Bronchial epithelial cell (primary cell): ENCODE measurements around the gene C19orf53. TPM values are rescaled to one million over a fixed set of nuclear protein-coding genes. Genes with fewer than 3 reads are reported as not detected.

Source experiments
- DNase-seq: peaks from one replicate; pipeline ENCODE4 v3.0.0-alpha.2; 2010; ENCODE audit warnings: low read depth
- FAIRE-seq: peaks from 2 replicates; lab custom pipeline; 2011; peaks lifted over from hg19 to GRCh38; lab: Jason Lieb, UNC
- H3K27me3 ChIP-seq: 2 replicates; pipeline ENCODE4 v1.5.1; 2011; ENCODE audit warnings: low read length; ENCODE audit not compliant: control insufficient read depth, insufficient read depth
- H3K36me3 ChIP-seq: 2 replicates; pipeline ENCODE4 v1.5.1; 2011; ENCODE audit warnings: low read length; ENCODE audit not compliant: control insufficient read depth, insufficient read depth
- H3K4me3 ChIP-seq: 2 replicates; pipeline ENCODE4 v1.5.1; 2011; ENCODE audit warnings: mild to moderate bottlenecking, low read depth, low read length, control low read depth
- CTCF ChIP-seq: IDR thresholded peaks from 2 replicates; pipeline ENCODE4 v1.5.1; 2011; ENCODE audit warnings: mild to moderate bottlenecking, moderate library complexity, low read length, control low read depth, inconsistent platforms; ENCODE audit not compliant: insufficient read depth, severe bottlenecking
- total RNA-seq: library from RNA; depleted of rRNA; stranded (reverse); fragments of >200 nt; gene quantifications from 2 replicates; pipeline ENCODE4 v1.2.1, GENCODE V29; 2014

C19orf53 gene
- total RNA-seq, 1 donor from 2014 or later, result 55.5 TPM

GRCh38 chr19:13764101-13764807, 10.0 kb upstream of the C19orf53 start, which contains the start of gene MRI1:
Gene MRI1, plus strand, starts transcription at chr19:13764522. Its CDS starts 67 bp downstream, at chr19:13764589.
- no peak for TF ChIP-seq CTCF
- peak within 1 kb of the TSS; percentile 57 for H3K4me3 ChIP-seq
- no peaks in the 10 kb centered on the region for H3K27me3 ChIP-seq
- H3K36me3 ChIP-seq, result peaks cover 21% of the 10 kb centered on the region
- FAIRE-seq (no peak), DNase-seq (no peak)

- peaks cover 21% of the 10 kb centered on the region for H3K36me3 ChIP-seq
- no peaks in the 10 kb centered on the region for H3K27me3 ChIP-seq
- TF ChIP-seq CTCF, result no peak
- DNase-seq (no peak), FAIRE-seq (no peak)
- H3K4me3 ChIP-seq, result peak overlapping the region; percentile 57
Observed at GRCh38 chr19:13764821-13765394, 9.3 kb upstream of the C19orf53 start.

- Histone ChIP-seq H3K36me3 (peaks cover 18% of the 10 kb centered on the region), H3K27me3 (no peaks in the 10 kb centered on the region), H3K4me3 (peak overlapping the region; percentile 57)
- FAIRE-seq (no peak), DNase-seq (no peak)
- TF ChIP-seq CTCF, result no peak
Observed at GRCh38 chr19:13765395-13766094, 8.7 kb upstream of the C19orf53 start.

DNA sequence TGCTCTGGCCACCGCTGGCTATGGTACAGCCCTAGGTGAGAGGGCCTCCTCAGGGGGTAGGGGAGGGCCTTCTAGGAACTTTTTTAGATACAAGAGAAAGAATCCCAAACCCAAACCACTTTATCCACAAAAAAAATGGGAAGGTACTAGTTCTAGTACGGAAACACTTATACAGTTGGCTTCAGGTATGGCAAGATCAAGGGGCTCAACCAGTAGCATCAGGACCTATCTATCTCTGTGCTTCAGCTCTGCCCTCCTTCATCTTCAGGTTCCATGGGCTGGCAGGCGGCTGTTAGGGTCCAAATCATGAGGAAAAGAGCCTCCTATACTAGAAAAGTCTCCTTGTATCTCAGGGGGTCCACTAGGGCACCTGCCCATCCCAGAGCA, 8.2 kb upstream of the C19orf53 start:
- no peak for FAIRE-seq
- Histone ChIP-seq H3K27me3 (no peaks in the 10 kb centered on the region), H3K4me3 (no peak overlapping the region), H3K36me3 (peaks cover 17% of the 10 kb centered on the region)
- DNase-seq, result no peak
- no peak for TF ChIP-seq CTCF

GRCh38 chr19:13768510-13768909, 5.7 kb upstream of the C19orf53 start:
- Histone ChIP-seq H3K4me3 (no peak overlapping the region), H3K27me3 (no peaks in the 10 kb centered on the region), H3K36me3 (peaks cover 14% of the 10 kb centered on the region)
- FAIRE-seq, result no peak
- DNase-seq, result no peak
- TF ChIP-seq CTCF, result no peak
